HEK293 (cell line): ENCODE data around the gene LAMTOR4.
A peak's percentile ranks its signal among the peaks of the same experiment; 100 is the strongest.

Experiments used
- CTCF ChIA-PET: fragments of 350-600 bp; formaldehyde crosslinking; extraction: SDS; loops from one replicate; lab custom pipeline; 2021; ENCODE audit warnings: antibody characterized with exemption; lab: Yijun Ruan, JAX
- POLR2A ChIA-PET: fragments of 300-600 bp; formaldehyde crosslinking; extraction: SDS; loops from one replicate; lab custom pipeline; 2020; ENCODE audit warnings: antibody characterized with exemption, inconsistent platforms; lab: Yijun Ruan, JAX
- H3K27ac ChIP-seq: fragments of 200-500 bp; sonication (Bioruptor generic); 2 replicates; pipeline ENCODE4 v1.5.1; 2014; ENCODE audit warnings: low read depth, low read length, control low read depth, inconsistent platforms; ENCODE audit errors: extremely low read depth
- H3K36me3 ChIP-seq, 2 experiments: fragments of 200-500 bp in 1 of 2; sonication (Bioruptor generic) in 1 of 2; 1 replicate in 1 of 2; 2 replicates in 1 of 2; pipeline ENCODE4 v1.5.1; 2014 to 2017; ENCODE audit warnings: inconsistent platforms in 2 of 2, low read length in 2 of 2; ENCODE audit not compliant: control insufficient read depth in 2 of 2, insufficient read depth in 1 of 2
- H3K4me1 ChIP-seq: fragments of 200-500 bp; sonication (Bioruptor generic); 2 replicates; pipeline ENCODE4 v1.5.1; 2014; ENCODE audit warnings: mild to moderate bottlenecking, low read length, inconsistent platforms; ENCODE audit not compliant: control insufficient read depth, insufficient read depth
- H3K4me3 ChIP-seq: 2 replicates; pipeline ENCODE4 v1.5.1; 2011; ENCODE audit warnings: low read depth, mild to moderate bottlenecking, control low read depth, low read length, moderate library complexity
- H3K9me3 ChIP-seq: fragments of 200-500 bp; sonication (Bioruptor generic); 2 replicates; pipeline ENCODE4 v1.5.1; 2014; ENCODE audit warnings: low read depth, low read length, inconsistent platforms; ENCODE audit not compliant: control insufficient read depth, insufficient read depth
- HOXD13 ChIP-seq: sonication (generic); formaldehyde crosslinking; IDR thresholded peaks from 2 replicates; pipeline ENCODE4 v1.8.0; 2022; ENCODE audit warnings: missing genetic modification reagents, borderline replicate concordance
- KLF1 ChIP-seq: fragments of 450-650 bp; formaldehyde crosslinking; IDR thresholded peaks from 2 replicates; pipeline ENCODE4 v1.5.1; 2016; ENCODE audit warnings: missing biosample characterization, missing genetic modification characterization
- MYNN ChIP-seq: fragments of 450-650 bp; formaldehyde crosslinking; IDR thresholded peaks from 2 replicates; pipeline ENCODE4 v1.5.1; 2016; ENCODE audit warnings: missing biosample characterization, missing genetic modification characterization, borderline replicate concordance
- MZF1 ChIP-seq: fragments of 450-650 bp; formaldehyde crosslinking; IDR thresholded peaks from 2 replicates; pipeline ENCODE4 v1.5.1; 2017; ENCODE audit warnings: missing biosample characterization, missing genetic modification characterization, borderline replicate concordance
- SP3 ChIP-seq: fragments of 450-650 bp; formaldehyde crosslinking; IDR thresholded peaks from 2 replicates; pipeline ENCODE4 v1.5.1; 2016; ENCODE audit warnings: missing biosample characterization, missing genetic modification characterization
- ZBTB17 ChIP-seq: fragments of 450-650 bp; formaldehyde crosslinking; IDR thresholded peaks from 2 replicates; pipeline ENCODE4 v1.5.1; 2016; ENCODE audit warnings: missing biosample characterization, missing genetic modification characterization
- ZBTB6 ChIP-seq: fragments of 450-650 bp; formaldehyde crosslinking; IDR thresholded peaks from 2 replicates; pipeline ENCODE4 v1.5.1; 2017; ENCODE audit warnings: missing biosample characterization, missing genetic modification characterization
- ZBTB8A ChIP-seq: fragments of 450-650 bp; formaldehyde crosslinking; IDR thresholded peaks from 2 replicates; pipeline ENCODE4 v1.5.1; 2016; ENCODE audit warnings: missing biosample characterization, missing genetic modification characterization
- ZFHX2 ChIP-seq: fragments of 450-650 bp; formaldehyde crosslinking; conservative IDR thresholded peaks from 2 replicates; pipeline ENCODE4 v1.5.1; 2016; ENCODE audit warnings: missing biosample characterization, missing genetic modification characterization
- ZFP37 ChIP-seq: fragments of 450-650 bp; formaldehyde crosslinking; IDR thresholded peaks from 2 replicates; pipeline ENCODE4 v1.5.1; 2016; ENCODE audit warnings: missing biosample characterization, missing genetic modification characterization
- ZFP41 ChIP-seq: fragments of 450-650 bp; formaldehyde crosslinking; IDR thresholded peaks from 2 replicates; pipeline ENCODE4 v1.5.1; 2016; ENCODE audit warnings: missing biosample characterization, missing genetic modification characterization, borderline replicate concordance
- ZNF121 ChIP-seq: fragments of 450-650 bp; formaldehyde crosslinking; IDR thresholded peaks from 2 replicates; pipeline ENCODE4 v1.5.1; 2016; ENCODE audit warnings: missing biosample characterization, missing genetic modification characterization
- ZNF138 ChIP-seq: fragments of 450-650 bp; formaldehyde crosslinking; IDR thresholded peaks from 2 replicates; pipeline ENCODE4 v1.5.1; 2016; ENCODE audit warnings: missing biosample characterization, missing genetic modification characterization, borderline replicate concordance
- ZNF174 ChIP-seq: fragments of 450-650 bp; formaldehyde crosslinking; IDR thresholded peaks from 2 replicates; pipeline ENCODE4 v1.5.0; 2017; ENCODE audit warnings: missing biosample characterization, mild to moderate bottlenecking, missing genetic modification characterization
- ZNF221 ChIP-seq: fragments of 450-650 bp; formaldehyde crosslinking; IDR thresholded peaks from 2 replicates; pipeline ENCODE4 v1.5.1; 2017; ENCODE audit warnings: missing biosample characterization, missing genetic modification characterization, borderline replicate concordance
- ZNF324 ChIP-seq: fragments of 450-650 bp; formaldehyde crosslinking; IDR thresholded peaks from 2 replicates; pipeline ENCODE4 v1.5.1; 2016; ENCODE audit warnings: missing biosample characterization, missing genetic modification characterization
- ZNF362 ChIP-seq: fragments of 450-650 bp; formaldehyde crosslinking; IDR thresholded peaks from 2 replicates; pipeline ENCODE4 v1.5.1; 2016; ENCODE audit warnings: missing biosample characterization, missing genetic modification characterization
- ZNF37A ChIP-seq: fragments of 450-650 bp; IDR thresholded peaks from 2 replicates; pipeline ENCODE4 v1.5.1; 2018; ENCODE audit warnings: missing biosample characterization, missing genetic modification characterization
- ZNF423 ChIP-seq: fragments of 450-650 bp; formaldehyde crosslinking; IDR thresholded peaks from 2 replicates; pipeline ENCODE4 v1.5.1; 2016; ENCODE audit warnings: missing biosample characterization, missing genetic modification characterization
- ZNF433 ChIP-seq: fragments of 450-650 bp; formaldehyde crosslinking; IDR thresholded peaks from 2 replicates; pipeline ENCODE4 v1.5.1; 2016; ENCODE audit warnings: missing biosample characterization, missing genetic modification characterization, low read depth
- ZNF585B ChIP-seq: fragments of 450-650 bp; formaldehyde crosslinking; IDR thresholded peaks from 2 replicates; pipeline ENCODE4 v1.5.1; 2016; ENCODE audit warnings: missing biosample characterization, missing genetic modification characterization
- ZNF610 ChIP-seq: fragments of 450-650 bp; formaldehyde crosslinking; IDR thresholded peaks from 2 replicates; pipeline ENCODE4 v1.5.1; 2016; ENCODE audit warnings: missing biosample characterization, missing genetic modification characterization, borderline replicate concordance
- ZNF670 ChIP-seq: fragments of 450-650 bp; formaldehyde crosslinking; IDR thresholded peaks from 2 replicates; pipeline ENCODE4 v1.5.1; 2016; ENCODE audit warnings: missing biosample characterization, missing genetic modification characterization, low read depth
- ZNF76 ChIP-seq: fragments of 450-650 bp; formaldehyde crosslinking; IDR thresholded peaks from 2 replicates; pipeline ENCODE4; 2016; ENCODE audit warnings: low read depth, missing biosample characterization, missing genetic modification characterization, borderline replicate concordance
- ZNF791 ChIP-seq: fragments of 450-650 bp; formaldehyde crosslinking; IDR thresholded peaks from 2 replicates; pipeline ENCODE4 v1.5.1; 2016; ENCODE audit warnings: missing biosample characterization, missing genetic modification characterization
- TF ChIP-seq, protein P1 (sequence below): sonication (generic); formaldehyde crosslinking; IDR thresholded peaks from 2 replicates; pipeline ENCODE4 v1.8.1; 2022; ENCODE audit warnings: mild to moderate bottlenecking, moderate library complexity, missing genetic modification reagents
- TF ChIP-seq, protein P2 (sequence below): fragments of 450-650 bp; formaldehyde crosslinking; IDR thresholded peaks from 2 replicates; pipeline ENCODE4 v1.5.1; 2017; ENCODE audit warnings: missing biosample characterization, missing genetic modification characterization
- TF ChIP-seq, protein P3 (sequence below): fragments of 450-650 bp; IDR thresholded peaks from 2 replicates; pipeline ENCODE4 v1.5.1; 2018; ENCODE audit warnings: missing biosample characterization, missing genetic modification characterization
- TF ChIP-seq, protein P4 (sequence below): fragments of 450-650 bp; formaldehyde crosslinking; IDR thresholded peaks from 2 replicates; pipeline ENCODE4 v1.5.1; 2017; ENCODE audit warnings: missing biosample characterization, missing genetic modification characterization

LAMTOR4 gene

GRCh38 chr7:100101016-100101862 is 47.5 kb upstream of the LAMTOR4 start, which contains the start of the genes AP4M1 and MCM7:
Gene AP4M1 (plus strand): TSS chr7:100101643. CDS start chr7:100101715, 72 bp downstream.
Gene MCM7 (minus strand): TSS chr7:100101397. CDS start chr7:100101294, 103 bp downstream.
- H3K27ac ChIP-seq: peak within 1 kb of the TSS; percentile 99
- ChIA-PET CTCF (interaction anchor here (0.5 to 1.7 kb wide), 6 partner anchors 11 to 187 kb away, joined by 3 to 7 read pairs (median 3); no protein-coding TSS in a partner anchor), POLR2A (interaction anchor here (0.6 to 4.4 kb wide), 22 partner anchors 9 to 605 kb away, joined by 3 to 115 read pairs (median 5); partner anchors contain the start of genes CNPY4, COPS6, FBXO24 and LAMTOR4)
- no peaks in the 10 kb centered on the region for H3K4me1 ChIP-seq
- no peaks in the 10 kb centered on the region for H3K9me3 ChIP-seq
- H3K4me3 ChIP-seq: peak within 1 kb of the TSS; percentile 95
- peaks cover 44 to 64% of the 10 kb centered on the region in 2 experiments for H3K36me3 ChIP-seq
- no peak for TF ChIP-seq ZNF585B (tag by site-specific recombination)
- no peak; the same call in 1 of the 2 replicates for TF ChIP-seq ZNF610 (tag by site-specific recombination)
- TF ChIP-seq ZNF76: peak; percentile 73
- no peak for TF ChIP-seq ZNF362
- no peak for TF ChIP-seq ZNF221 (tag by site-specific recombination)
- no peak for TF ChIP-seq ZBTB6 (tag by site-specific recombination)
- TF ChIP-seq ZNF138 (tag by site-specific recombination): no peak
- TF ChIP-seq ZNF433 (tag by site-specific recombination): no peak
- TF ChIP-seq ZNF670: no peak
- peak; percentile 62 for TF ChIP-seq ZFHX2 (tag by site-specific recombination)
- TF ChIP-seq, protein P1, sequence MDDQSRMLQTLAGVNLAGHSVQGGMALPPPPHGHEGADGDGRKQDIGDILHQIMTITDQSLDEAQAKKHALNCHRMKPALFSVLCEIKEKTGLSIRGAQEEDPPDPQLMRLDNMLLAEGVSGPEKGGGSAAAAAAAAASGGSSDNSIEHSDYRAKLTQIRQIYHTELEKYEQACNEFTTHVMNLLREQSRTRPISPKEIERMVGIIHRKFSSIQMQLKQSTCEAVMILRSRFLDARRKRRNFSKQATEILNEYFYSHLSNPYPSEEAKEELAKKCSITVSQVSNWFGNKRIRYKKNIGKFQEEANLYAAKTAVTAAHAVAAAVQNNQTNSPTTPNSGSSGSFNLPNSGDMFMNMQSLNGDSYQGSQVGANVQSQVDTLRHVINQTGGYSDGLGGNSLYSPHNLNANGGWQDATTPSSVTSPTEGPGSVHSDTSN (CRISPR knock-in tag): peak; percentile 98
- no peak for TF ChIP-seq ZBTB17
- TF ChIP-seq ZNF423 (tag by site-specific recombination): no peak
- TF ChIP-seq ZFP37 (tag by site-specific recombination): peak; percentile 87; the same call in 1 of the 2 replicates
- TF ChIP-seq ZBTB8A (tag by site-specific recombination): peak; percentile 78
- peak; percentile 62 for TF ChIP-seq SP3
- no peak for TF ChIP-seq MYNN (tag by site-specific recombination)
- no peak for TF ChIP-seq ZNF791
- TF ChIP-seq, protein P2, sequence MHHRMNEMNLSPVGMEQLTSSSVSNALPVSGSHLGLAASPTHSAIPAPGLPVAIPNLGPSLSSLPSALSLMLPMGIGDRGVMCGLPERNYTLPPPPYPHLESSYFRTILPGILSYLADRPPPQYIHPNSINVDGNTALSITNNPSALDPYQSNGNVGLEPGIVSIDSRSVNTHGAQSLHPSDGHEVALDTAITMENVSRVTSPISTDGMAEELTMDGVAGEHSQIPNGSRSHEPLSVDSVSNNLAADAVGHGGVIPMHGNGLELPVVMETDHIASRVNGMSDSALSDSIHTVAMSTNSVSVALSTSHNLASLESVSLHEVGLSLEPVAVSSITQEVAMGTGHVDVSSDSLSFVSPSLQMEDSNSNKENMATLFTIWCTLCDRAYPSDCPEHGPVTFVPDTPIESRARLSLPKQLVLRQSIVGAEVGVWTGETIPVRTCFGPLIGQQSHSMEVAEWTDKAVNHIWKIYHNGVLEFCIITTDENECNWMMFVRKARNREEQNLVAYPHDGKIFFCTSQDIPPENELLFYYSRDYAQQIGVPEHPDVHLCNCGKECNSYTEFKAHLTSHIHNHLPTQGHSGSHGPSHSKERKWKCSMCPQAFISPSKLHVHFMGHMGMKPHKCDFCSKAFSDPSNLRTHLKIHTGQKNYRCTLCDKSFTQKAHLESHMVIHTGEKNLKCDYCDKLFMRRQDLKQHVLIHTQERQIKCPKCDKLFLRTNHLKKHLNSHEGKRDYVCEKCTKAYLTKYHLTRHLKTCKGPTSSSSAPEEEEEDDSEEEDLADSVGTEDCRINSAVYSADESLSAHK (tag by site-specific recombination): peak; percentile 10; the same call in 1 of the 2 replicates
- TF ChIP-seq ZNF174: no peak
- TF ChIP-seq, protein P3, sequence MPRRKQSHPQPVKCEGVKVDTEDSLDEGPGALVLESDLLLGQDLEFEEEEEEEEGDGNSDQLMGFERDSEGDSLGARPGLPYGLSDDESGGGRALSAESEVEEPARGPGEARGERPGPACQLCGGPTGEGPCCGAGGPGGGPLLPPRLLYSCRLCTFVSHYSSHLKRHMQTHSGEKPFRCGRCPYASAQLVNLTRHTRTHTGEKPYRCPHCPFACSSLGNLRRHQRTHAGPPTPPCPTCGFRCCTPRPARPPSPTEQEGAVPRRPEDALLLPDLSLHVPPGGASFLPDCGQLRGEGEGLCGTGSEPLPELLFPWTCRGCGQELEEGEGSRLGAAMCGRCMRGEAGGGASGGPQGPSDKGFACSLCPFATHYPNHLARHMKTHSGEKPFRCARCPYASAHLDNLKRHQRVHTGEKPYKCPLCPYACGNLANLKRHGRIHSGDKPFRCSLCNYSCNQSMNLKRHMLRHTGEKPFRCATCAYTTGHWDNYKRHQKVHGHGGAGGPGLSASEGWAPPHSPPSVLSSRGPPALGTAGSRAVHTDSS (tag by site-specific recombination): no peak; the same call in 1 of the 2 replicates
- TF ChIP-seq ZNF37A: no peak
- TF ChIP-seq KLF1 (tag by site-specific recombination): peak; percentile 7; the same call in 1 of the 2 replicates
- peak; percentile 61; the same call in 1 of the 2 replicates for TF ChIP-seq ZNF324 (tag by site-specific recombination)
- no peak for TF ChIP-seq MZF1 (tag by site-specific recombination)
- no peak for TF ChIP-seq HOXD13 (CRISPR knock-in tag)
- TF ChIP-seq ZNF121 (tag by site-specific recombination): no peak
- TF ChIP-seq ZFP41 (tag by site-specific recombination): no peak
- TF ChIP-seq, protein P4, sequence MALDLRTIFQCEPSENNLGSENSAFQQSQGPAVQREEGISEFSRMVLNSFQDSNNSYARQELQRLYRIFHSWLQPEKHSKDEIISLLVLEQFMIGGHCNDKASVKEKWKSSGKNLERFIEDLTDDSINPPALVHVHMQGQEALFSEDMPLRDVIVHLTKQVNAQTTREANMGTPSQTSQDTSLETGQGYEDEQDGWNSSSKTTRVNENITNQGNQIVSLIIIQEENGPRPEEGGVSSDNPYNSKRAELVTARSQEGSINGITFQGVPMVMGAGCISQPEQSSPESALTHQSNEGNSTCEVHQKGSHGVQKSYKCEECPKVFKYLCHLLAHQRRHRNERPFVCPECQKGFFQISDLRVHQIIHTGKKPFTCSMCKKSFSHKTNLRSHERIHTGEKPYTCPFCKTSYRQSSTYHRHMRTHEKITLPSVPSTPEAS (tag by site-specific recombination): 0 out of 2 replicates have a peak, but pooled peaks have one; percentile 9
